Liver (tissue), 9 donors: Measurements from ENCODE around the gene ZNF532. TPM values are rescaled to one million over a fixed set of nuclear protein-coding genes. Genes with fewer than 3 reads are reported as not detected.

ENCODE experiments used
- DNase-seq: peaks from one replicate; pipeline ENCODE4 v3.0.0-alpha.2; 2017; ENCODE audit warnings: low spot score
- H3K27ac ChIP-seq, 2 donors: one replicate each; pipeline ENCODE4 v1.7.0; 2013; ENCODE audit warnings: inconsistent platforms in 2 of 2, low read length in 2 of 2, control low read depth in 1 of 2, low read depth in 1 of 2, mild to moderate bottlenecking in 1 of 2
- H3K27me3 ChIP-seq, 4 donors: one replicate each; pipeline versions ENCODE4 v1.6.1 to v1.7.0; 2013; ENCODE audit warnings: low read length in 3 of 4, inconsistent platforms in 1 of 4, mild to moderate bottlenecking in 1 of 4, moderate library complexity in 1 of 4; ENCODE audit not compliant: control insufficient read depth in 4 of 4, insufficient read depth in 4 of 4
- H3K36me3 ChIP-seq, 4 donors: one replicate each; pipeline versions ENCODE4 v1.6.1 to v1.7.0; 2013; ENCODE audit warnings: low read length in 3 of 4, mild to moderate bottlenecking in 3 of 4, low read depth in 1 of 4, moderate library complexity in 1 of 4; ENCODE audit not compliant: control insufficient read depth in 4 of 4, insufficient read depth in 3 of 4
- H3K4me1 ChIP-seq, 4 donors: one replicate each; pipeline versions ENCODE4 v1.6.1 to v1.7.0; 2013; ENCODE audit warnings: low read length in 3 of 4, mild to moderate bottlenecking in 3 of 4, moderate library complexity in 1 of 4; ENCODE audit not compliant: control insufficient read depth in 4 of 4, insufficient read depth in 4 of 4
- H3K4me3 ChIP-seq, 3 donors: one replicate each; pipeline versions ENCODE4 v1.6.1 to v1.7.0; 2013; ENCODE audit warnings: low read length in 3 of 3, control low read depth in 1 of 3, low read depth in 1 of 3, mild to moderate bottlenecking in 1 of 3
- H3K9ac ChIP-seq, 2 donors: one replicate each; pipeline ENCODE4 v1.7.0; 2013; ENCODE audit warnings: low read length in 2 of 2, mild to moderate bottlenecking in 2 of 2, moderate library complexity in 2 of 2, control low read depth in 1 of 2, low read depth in 1 of 2
- H3K9me3 ChIP-seq, 4 donors: one replicate each; pipeline versions ENCODE4 v1.6.1 to v1.7.0; 2013; ENCODE audit warnings: low read length in 3 of 4; ENCODE audit not compliant: control insufficient read depth in 4 of 4
- CTCF ChIP-seq: fragments of 150-350 bp; IDR thresholded peaks from 2 replicates; pipeline ENCODE4 v1.5.1; 2017; ENCODE audit warnings: improper control_type of control experiment, low read depth, low read length; ENCODE audit not compliant: missing input control
- EGR1 ChIP-seq, 2 donors: IDR thresholded peaks; 2 replicates each; pipeline ENCODE4 v1.6.1; 2016 to 2018; ENCODE audit warnings: antibody characterized with exemption in 2 of 2, low read depth in 2 of 2
- FOXA1 ChIP-seq: IDR thresholded peaks from 2 replicates; pipeline ENCODE4 v1.6.1; 2016; ENCODE audit warnings: antibody characterized with exemption
- FOXA2 ChIP-seq: IDR thresholded peaks from 2 replicates; pipeline ENCODE4 v1.6.1; 2016; ENCODE audit warnings: antibody characterized with exemption
- GABPA ChIP-seq, 2 donors: IDR thresholded peaks in 1 of 2; conservative IDR thresholded peaks in 1 of 2; 2 replicates each; pipeline ENCODE4 v1.6.1; 2016; ENCODE audit warnings: antibody characterized with exemption in 2 of 2, mild to moderate bottlenecking in 1 of 2, moderate library complexity in 1 of 2
- HNF4A ChIP-seq, 2 donors: conservative IDR thresholded peaks; 2 replicates each; pipeline ENCODE4 v1.6.1; 2016; ENCODE audit warnings: antibody characterized with exemption in 2 of 2, mild to moderate bottlenecking in 2 of 2
- HNF4G ChIP-seq: IDR thresholded peaks from 2 replicates; pipeline ENCODE4 v1.6.1; 2016; ENCODE audit warnings: antibody characterized with exemption
- JUND ChIP-seq, 2 donors: IDR thresholded peaks; 2 replicates each; pipeline ENCODE4 v1.6.1; 2016; ENCODE audit warnings: antibody characterized with exemption in 2 of 2
- MAX ChIP-seq: IDR thresholded peaks from 2 replicates; pipeline ENCODE4 v1.6.1; 2016; ENCODE audit warnings: antibody characterized with exemption
- NR2F2 ChIP-seq: IDR thresholded peaks from 2 replicates; pipeline ENCODE4 v1.6.1; 2016; ENCODE audit warnings: antibody characterized with exemption
- RAD21 ChIP-seq, 2 donors: IDR thresholded peaks; 2 replicates each; pipeline ENCODE4 v1.6.1; 2016; ENCODE audit warnings: antibody characterized with exemption in 2 of 2, mild to moderate bottlenecking in 2 of 2
- SP1 ChIP-seq: IDR thresholded peaks from 2 replicates; pipeline ENCODE4 v1.6.1; 2018; ENCODE audit warnings: antibody characterized with exemption, mild to moderate bottlenecking
- TAF1 ChIP-seq: conservative IDR thresholded peaks from 2 replicates; pipeline ENCODE4 v1.6.1; 2016; ENCODE audit warnings: antibody characterized with exemption, mild to moderate bottlenecking
- YY1 ChIP-seq: IDR thresholded peaks from 2 replicates; pipeline ENCODE4 v1.6.1; 2016; ENCODE audit warnings: antibody characterized with exemption, mild to moderate bottlenecking
- WGBS: extraction: QIAGEN DNeasy Blood & Tissue Kit; methylation state at CpG from one replicate; pipeline ENCODE4 v1.1.7; 2013; 5-methylcytosine and 5-hydroxymethylcytosine counted together
- polyA plus RNA-seq, 2 donors: library from polyadenylated mRNA; stranded (reverse) in 1 of 2; unstranded in 1 of 2; fragments of 200-250 nt in 1 of 2; fragments of >200 nt in 1 of 2; fragmentation: Nextera tagmentation in 1 of 2; extraction: Ambion mirVana in 1 of 2; gene quantifications; one replicate each; pipeline versions ENCODE4 v1.2.1 to v1.2.3, GENCODE V29; 2013 to 2015
- total RNA-seq, 2 donors: library from RNA; depleted of rRNA; stranded (reverse); fragments of >200 nt; gene quantifications; one replicate each; pipeline ENCODE4 v1.2.3, GENCODE V29; 2014
- TF ChIP-seq, protein P1 (sequence below): IDR thresholded peaks from 2 replicates; pipeline ENCODE4 v1.6.1; 2016; ENCODE audit warnings: antibody characterized with exemption
- TF ChIP-seq, protein P2 (sequence below): IDR thresholded peaks from 2 replicates; pipeline ENCODE4 v1.6.1; 2016; ENCODE audit warnings: antibody characterized with exemption, mild to moderate bottlenecking
- TF ChIP-seq, protein P3 (sequence below): IDR thresholded peaks from 2 replicates; pipeline ENCODE4 v1.6.1; 2016; ENCODE audit warnings: antibody characterized with exemption
- donor health status: healthy.
- donor health status: healthy.
- donor health status: healthy.
- donor health status: healthy.
- donor health status: healthy.

ZNF532 gene
- total and polyA plus RNA-seq, 4 donors: 0.68 to 5.6 (median 2.5) TPM

GRCh38 chr18:58881477-58881876, 16.8 kb downstream of the ZNF532 start (continued):
- TF ChIP-seq HNF4A (conservative IDR thresholded peaks at IDR 0.05) (no peak), FOXA2 (no peak), NR2F2 (no peak), MAX (no peak)

DNA sequence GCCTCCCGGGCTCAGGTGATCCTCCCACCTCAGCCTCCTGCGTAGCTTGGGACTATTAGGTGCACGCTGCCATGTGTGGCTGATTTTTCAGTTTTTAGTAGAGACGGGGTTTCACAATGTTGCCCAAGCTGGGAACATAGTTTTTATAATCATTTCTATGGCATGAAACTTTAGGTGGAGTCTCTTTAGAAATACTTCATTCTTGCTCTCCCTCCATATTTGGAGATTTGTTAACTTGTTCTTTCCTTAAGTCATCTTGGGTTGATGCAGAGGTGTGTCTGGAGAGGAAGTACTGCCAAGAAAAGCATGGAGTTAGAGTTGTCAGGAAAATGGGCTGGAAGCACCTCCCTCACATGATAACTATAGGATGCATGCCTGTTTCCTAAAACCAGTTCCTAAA, 17.4 kb downstream of the ZNF532 start:
- H3K4me1 ChIP-seq: no peaks in the 10 kb centered on the region
- H3K4me3 ChIP-seq: no peak overlapping the region
- TF ChIP-seq SP1: no peak
- no peak for TF ChIP-seq HNF4A (conservative IDR thresholded peaks at IDR 0.05)
- no peak for TF ChIP-seq TAF1
- no peak for TF ChIP-seq CTCF
- no peak for TF ChIP-seq YY1
- TF ChIP-seq JUND (IDR thresholded peaks at IDR 0.05): no peak
- TF ChIP-seq MAX: no peak
- TF ChIP-seq EGR1 (IDR thresholded peaks at IDR 0.05; ENCODE audit: low read depth in 2 of 2): no peak
- TF ChIP-seq FOXA1: no peak
- no peak for TF ChIP-seq GABPA (IDR thresholded peaks at IDR 0.05 in 1 of 2, conservative IDR thresholded peaks at IDR 0.05 in 1 of 2)
- TF ChIP-seq, protein P1, sequence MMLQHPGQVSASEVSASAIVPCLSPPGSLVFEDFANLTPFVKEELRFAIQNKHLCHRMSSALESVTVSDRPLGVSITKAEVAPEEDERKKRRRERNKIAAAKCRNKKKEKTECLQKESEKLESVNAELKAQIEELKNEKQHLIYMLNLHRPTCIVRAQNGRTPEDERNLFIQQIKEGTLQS: no peak
- TF ChIP-seq, protein P2, sequence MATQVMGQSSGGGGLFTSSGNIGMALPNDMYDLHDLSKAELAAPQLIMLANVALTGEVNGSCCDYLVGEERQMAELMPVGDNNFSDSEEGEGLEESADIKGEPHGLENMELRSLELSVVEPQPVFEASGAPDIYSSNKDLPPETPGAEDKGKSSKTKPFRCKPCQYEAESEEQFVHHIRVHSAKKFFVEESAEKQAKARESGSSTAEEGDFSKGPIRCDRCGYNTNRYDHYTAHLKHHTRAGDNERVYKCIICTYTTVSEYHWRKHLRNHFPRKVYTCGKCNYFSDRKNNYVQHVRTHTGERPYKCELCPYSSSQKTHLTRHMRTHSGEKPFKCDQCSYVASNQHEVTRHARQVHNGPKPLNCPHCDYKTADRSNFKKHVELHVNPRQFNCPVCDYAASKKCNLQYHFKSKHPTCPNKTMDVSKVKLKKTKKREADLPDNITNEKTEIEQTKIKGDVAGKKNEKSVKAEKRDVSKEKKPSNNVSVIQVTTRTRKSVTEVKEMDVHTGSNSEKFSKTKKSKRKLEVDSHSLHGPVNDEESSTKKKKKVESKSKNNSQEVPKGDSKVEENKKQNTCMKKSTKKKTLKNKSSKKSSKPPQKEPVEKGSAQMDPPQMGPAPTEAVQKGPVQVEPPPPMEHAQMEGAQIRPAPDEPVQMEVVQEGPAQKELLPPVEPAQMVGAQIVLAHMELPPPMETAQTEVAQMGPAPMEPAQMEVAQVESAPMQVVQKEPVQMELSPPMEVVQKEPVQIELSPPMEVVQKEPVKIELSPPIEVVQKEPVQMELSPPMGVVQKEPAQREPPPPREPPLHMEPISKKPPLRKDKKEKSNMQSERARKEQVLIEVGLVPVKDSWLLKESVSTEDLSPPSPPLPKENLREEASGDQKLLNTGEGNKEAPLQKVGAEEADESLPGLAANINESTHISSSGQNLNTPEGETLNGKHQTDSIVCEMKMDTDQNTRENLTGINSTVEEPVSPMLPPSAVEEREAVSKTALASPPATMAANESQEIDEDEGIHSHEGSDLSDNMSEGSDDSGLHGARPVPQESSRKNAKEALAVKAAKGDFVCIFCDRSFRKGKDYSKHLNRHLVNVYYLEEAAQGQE: no peak
- no peak for TF ChIP-seq FOXA2
- no peak for TF ChIP-seq RAD21 (IDR thresholded peaks at IDR 0.05)
- no peak for TF ChIP-seq HNF4G
- TF ChIP-seq, protein P3, sequence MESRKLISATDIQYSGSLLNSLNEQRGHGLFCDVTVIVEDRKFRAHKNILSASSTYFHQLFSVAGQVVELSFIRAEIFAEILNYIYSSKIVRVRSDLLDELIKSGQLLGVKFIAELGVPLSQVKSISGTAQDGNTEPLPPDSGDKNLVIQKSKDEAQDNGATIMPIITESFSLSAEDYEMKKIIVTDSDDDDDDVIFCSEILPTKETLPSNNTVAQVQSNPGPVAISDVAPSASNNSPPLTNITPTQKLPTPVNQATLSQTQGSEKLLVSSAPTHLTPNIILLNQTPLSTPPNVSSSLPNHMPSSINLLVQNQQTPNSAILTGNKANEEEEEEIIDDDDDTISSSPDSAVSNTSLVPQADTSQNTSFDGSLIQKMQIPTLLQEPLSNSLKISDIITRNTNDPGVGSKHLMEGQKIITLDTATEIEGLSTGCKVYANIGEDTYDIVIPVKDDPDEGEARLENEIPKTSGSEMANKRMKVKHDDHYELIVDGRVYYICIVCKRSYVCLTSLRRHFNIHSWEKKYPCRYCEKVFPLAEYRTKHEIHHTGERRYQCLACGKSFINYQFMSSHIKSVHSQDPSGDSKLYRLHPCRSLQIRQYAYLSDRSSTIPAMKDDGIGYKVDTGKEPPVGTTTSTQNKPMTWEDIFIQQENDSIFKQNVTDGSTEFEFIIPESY: no peak
- TF ChIP-seq NR2F2: no peak
- no peak overlapping the region for H3K9ac ChIP-seq
- DNase-seq: no peak
- peaks cover 0 to 5% (median 0%) of the 10 kb centered on the region in 4 donors for H3K36me3 ChIP-seq
- no peaks in the 10 kb centered on the region for H3K9me3 ChIP-seq
- no peak overlapping the region for H3K27ac ChIP-seq
- 97% methylated on average over 4 of the region's 4 CpGs for WGBS
- H3K27me3 ChIP-seq: no peaks in the 10 kb centered on the region
